Measurements from ENCODE around the gene NR2F1.

Gene NR2F1

DNA sequence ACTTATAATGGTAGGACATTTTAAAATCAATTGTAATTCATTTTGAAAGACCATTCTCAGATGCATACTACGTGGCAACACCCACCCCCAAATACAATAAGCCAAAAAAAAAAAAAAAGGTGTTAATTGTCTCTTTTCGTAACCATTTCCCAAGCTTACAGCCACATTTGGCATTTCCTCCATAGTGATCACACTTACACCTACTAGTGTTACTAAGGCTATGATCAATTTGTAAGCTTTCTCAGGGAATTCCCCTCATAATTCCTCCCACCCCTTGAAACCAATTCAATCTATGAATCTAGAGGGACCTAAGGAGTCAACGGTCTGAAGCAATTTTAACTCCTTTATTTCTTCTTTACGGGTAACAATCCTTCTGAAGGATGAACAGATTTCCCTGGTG lies 40.1 kb downstream of the NR2F1 start:
- no peaks in the 10 kb centered on the region for H4K20me1 ChIP-seq (ENCODE audit: insufficient read depth, low read length)
- H2AFZ ChIP-seq (ENCODE audit: low read length) = no peak overlapping the region
- H3F3A ChIP-seq (ENCODE audit: insufficient read depth, low read length) = peaks cover 10% of the 10 kb centered on the region; the same call in 1 of the 2 replicates
- H3K79me2 ChIP-seq (ENCODE audit: low read length) = no peaks in the 10 kb centered on the region
- no peak for DNase-seq
- no peak overlapping the region for H3K4me3 ChIP-seq (ENCODE audit: low read length)
- no peak overlapping the region for H3K27ac ChIP-seq (ENCODE audit: low read length)
- TF ChIP-seq, protein P1, sequence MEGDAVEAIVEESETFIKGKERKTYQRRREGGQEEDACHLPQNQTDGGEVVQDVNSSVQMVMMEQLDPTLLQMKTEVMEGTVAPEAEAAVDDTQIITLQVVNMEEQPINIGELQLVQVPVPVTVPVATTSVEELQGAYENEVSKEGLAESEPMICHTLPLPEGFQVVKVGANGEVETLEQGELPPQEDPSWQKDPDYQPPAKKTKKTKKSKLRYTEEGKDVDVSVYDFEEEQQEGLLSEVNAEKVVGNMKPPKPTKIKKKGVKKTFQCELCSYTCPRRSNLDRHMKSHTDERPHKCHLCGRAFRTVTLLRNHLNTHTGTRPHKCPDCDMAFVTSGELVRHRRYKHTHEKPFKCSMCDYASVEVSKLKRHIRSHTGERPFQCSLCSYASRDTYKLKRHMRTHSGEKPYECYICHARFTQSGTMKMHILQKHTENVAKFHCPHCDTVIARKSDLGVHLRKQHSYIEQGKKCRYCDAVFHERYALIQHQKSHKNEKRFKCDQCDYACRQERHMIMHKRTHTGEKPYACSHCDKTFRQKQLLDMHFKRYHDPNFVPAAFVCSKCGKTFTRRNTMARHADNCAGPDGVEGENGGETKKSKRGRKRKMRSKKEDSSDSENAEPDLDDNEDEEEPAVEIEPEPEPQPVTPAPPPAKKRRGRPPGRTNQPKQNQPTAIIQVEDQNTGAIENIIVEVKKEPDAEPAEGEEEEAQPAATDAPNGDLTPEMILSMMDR (IDR thresholded peaks at IDR 0.05; ENCODE audit: low read length) = no peak
- TF ChIP-seq EZH2 (optimal IDR thresholded peaks at IDR 0.05; ENCODE audit: low read depth, low read length) (no peak), EZH2phosphoT487 (IDR thresholded peaks at IDR 0.05; ENCODE audit: low read length) (no peak)
- H3K27me3 ChIP-seq (replicated peaks; ENCODE audit: insufficient read depth, low read length) = no peaks in the 10 kb centered on the region
- H3K9ac ChIP-seq (ENCODE audit: low read length) = no peak overlapping the region
- H3K4me1 ChIP-seq (ENCODE audit: low read length) = peaks cover 10% of the 10 kb centered on the region
- H3K9me3 ChIP-seq (replicated peaks; ENCODE audit: insufficient read depth, low read length) = no peaks in the 10 kb centered on the region
- H3K4me2 ChIP-seq (ENCODE audit: low read depth, low read length) = no peak overlapping the region
- H3K9me2 ChIP-seq (replicated peaks; ENCODE audit: insufficient read depth, low read length) = no peaks in the 10 kb centered on the region
- no peaks in the 10 kb centered on the region for H3K36me3 ChIP-seq (replicated peaks; ENCODE audit: insufficient read depth, low read length)

DNA sequence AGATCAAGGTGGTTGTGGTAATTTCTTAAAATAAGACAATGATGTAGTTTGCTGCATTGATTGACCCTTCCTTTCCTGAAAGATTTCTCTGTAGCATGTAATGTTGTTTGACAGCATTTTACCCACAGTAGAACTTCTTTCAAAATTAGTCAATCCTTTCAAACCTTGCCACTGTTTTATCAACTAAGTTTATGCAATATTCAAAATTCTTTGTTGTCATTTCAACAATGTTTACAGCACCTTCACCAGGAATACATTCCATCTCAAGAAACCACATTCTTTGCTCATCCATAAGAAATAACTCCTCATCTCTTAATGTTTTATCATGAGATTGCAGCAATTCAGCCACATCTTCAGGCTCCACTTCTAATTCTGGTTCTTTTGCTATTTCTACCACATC lies 43.8 kb downstream of the NR2F1 start:
- no peak for DNase-seq
- Histone ChIP-seq H3K27me3 (replicated peaks; ENCODE audit: insufficient read depth, low read length) (no peaks in the 10 kb centered on the region), H3K4me2 (ENCODE audit: low read depth, low read length) (no peak overlapping the region), H3K9me3 (replicated peaks; ENCODE audit: insufficient read depth, low read length) (no peaks in the 10 kb centered on the region), H3K9me2 (replicated peaks; ENCODE audit: insufficient read depth, low read length) (no peaks in the 10 kb centered on the region), H3K9ac (ENCODE audit: low read length) (no peak overlapping the region), H3K36me3 (replicated peaks; ENCODE audit: insufficient read depth, low read length) (no peaks in the 10 kb centered on the region), H2AFZ (ENCODE audit: low read length) (no peak overlapping the region), H3K79me2 (ENCODE audit: low read length) (no peaks in the 10 kb centered on the region), H3K4me1 (ENCODE audit: low read length) (no peaks in the 10 kb centered on the region), H3K27ac (ENCODE audit: low read length) (no peak overlapping the region), H3F3A (ENCODE audit: insufficient read depth, low read length) (no peaks in the 10 kb centered on the region), H4K20me1 (ENCODE audit: insufficient read depth, low read length) (no peaks in the 10 kb centered on the region), H3K4me3 (ENCODE audit: low read length) (no peak overlapping the region)
- TF ChIP-seq, protein P1 (IDR thresholded peaks at IDR 0.05; ENCODE audit: low read length) = no peak
- TF ChIP-seq EZH2phosphoT487 (IDR thresholded peaks at IDR 0.05; ENCODE audit: low read length) = no peak
- TF ChIP-seq EZH2 (optimal IDR thresholded peaks at IDR 0.05; ENCODE audit: low read depth, low read length) = no peak

DNA sequence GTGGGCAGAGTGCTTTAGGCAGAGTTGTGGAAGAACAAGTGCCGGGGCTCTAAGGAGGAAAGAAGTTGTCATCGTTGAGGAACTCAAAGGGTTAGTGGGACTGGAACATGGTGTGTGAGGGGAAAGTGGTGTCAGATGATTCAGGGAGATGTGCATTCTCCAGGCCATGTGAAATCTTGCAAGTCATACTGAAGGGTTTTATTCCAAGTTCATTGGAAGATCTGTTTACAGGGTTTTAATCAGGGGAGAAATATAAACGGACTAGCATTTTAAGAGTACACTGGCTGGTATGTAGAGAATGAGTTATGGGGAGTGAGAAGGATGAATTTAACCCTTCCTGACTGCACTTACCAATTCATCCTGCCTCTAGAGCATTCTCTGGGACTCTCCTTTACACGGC lies 49.3 kb downstream of the NR2F1 start:
- H4K20me1 ChIP-seq (ENCODE audit: insufficient read depth, low read length) = no peaks in the 10 kb centered on the region
- TF ChIP-seq EZH2 (optimal IDR thresholded peaks at IDR 0.05; ENCODE audit: low read depth, low read length) (no peak), EZH2phosphoT487 (IDR thresholded peaks at IDR 0.05; ENCODE audit: low read length) (no peak)
- TF ChIP-seq, protein P1 (IDR thresholded peaks at IDR 0.05; ENCODE audit: low read length) = no peak
- no peaks in the 10 kb centered on the region for H3K4me1 ChIP-seq (ENCODE audit: low read length)
- H3K79me2 ChIP-seq (ENCODE audit: low read length) = no peaks in the 10 kb centered on the region
- H3K4me2 ChIP-seq (ENCODE audit: low read depth, low read length) = no peak overlapping the region
- no peaks in the 10 kb centered on the region for H3K27me3 ChIP-seq (replicated peaks; ENCODE audit: insufficient read depth, low read length)
- no peaks in the 10 kb centered on the region for H3K9me2 ChIP-seq (replicated peaks; ENCODE audit: insufficient read depth, low read length)
- no peak overlapping the region for H3K9ac ChIP-seq (ENCODE audit: low read length)
- H3K9me3 ChIP-seq (replicated peaks; ENCODE audit: insufficient read depth, low read length) = no peaks in the 10 kb centered on the region
- DNase-seq = no peak
- no peak overlapping the region for H2AFZ ChIP-seq (ENCODE audit: low read length)
- no peaks in the 10 kb centered on the region for H3K36me3 ChIP-seq (replicated peaks; ENCODE audit: insufficient read depth, low read length)
- no peaks in the 10 kb centered on the region for H3F3A ChIP-seq (ENCODE audit: insufficient read depth, low read length)
- no peak overlapping the region for H3K27ac ChIP-seq (ENCODE audit: low read length)
- H3K4me3 ChIP-seq (ENCODE audit: low read length) = no peak overlapping the region

All from MM.1S (cell line).